ENCODE data around the gene HTR1E.
"Not testable (repeated sequence)": the region's sequence is repeated elsewhere in the genome, so short reads cannot be mapped to it uniquely, and the experiment has no call there.

The HTR1E gene

DNA sequence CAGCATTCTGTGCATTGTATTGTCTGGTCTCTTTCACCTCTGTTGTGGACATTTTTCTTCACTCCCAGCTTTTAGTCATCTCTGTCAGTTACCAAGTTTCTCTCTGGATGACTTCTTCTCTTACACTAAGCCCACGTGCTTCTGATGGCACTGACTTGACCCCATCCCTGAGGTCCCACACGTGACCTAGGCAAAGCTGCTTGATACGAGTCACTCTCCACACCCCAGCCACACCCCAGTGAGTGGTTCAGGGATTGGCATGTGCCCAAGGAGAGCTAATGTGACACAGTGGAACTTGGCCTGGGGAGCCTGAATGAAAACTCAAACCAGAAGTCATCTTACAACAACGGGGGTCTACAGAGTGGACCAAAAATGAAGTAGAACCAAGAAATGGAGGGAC is 32.2 kb downstream of the HTR1E start:
- DNase-seq (ENCODE audit: extremely low read depth in 1 of 2, low read depth in 1 of 2): no peak

GRCh38 chr6:86973088-86973487 is 35.8 kb downstream of the HTR1E start:
- no peak for DNase-seq (ENCODE audit: extremely low read depth in 1 of 2, low read depth in 1 of 2)

- no peak for DNase-seq (ENCODE audit: extremely low read depth in 1 of 2, low read depth in 1 of 2)
These were observed 40.9 kb downstream of the HTR1E start for GRCh38 chr6:86978251-86978650.

GRCh38 chr6:87001494-87001893 is 64.2 kb downstream of the HTR1E start:
- no peak for DNase-seq (ENCODE audit: extremely low read depth in 1 of 2, low read depth in 1 of 2)

- not testable (repeated sequence) for DNase-seq (ENCODE audit: extremely low read depth in 1 of 2, low read depth in 1 of 2)
These were observed 65.1 kb downstream of the HTR1E start for GRCh38 chr6:87002391-87002790.

- not testable (repeated sequence) for DNase-seq (ENCODE audit: extremely low read depth in 1 of 2, low read depth in 1 of 2)
These were observed 69.2 kb downstream of the HTR1E start for GRCh38 chr6:87006541-87006940.

GRCh38 chr6:87009581-87009980 is 72.3 kb downstream of the HTR1E start:
- not testable (repeated sequence) for DNase-seq (ENCODE audit: extremely low read depth in 1 of 2, low read depth in 1 of 2)

DNA sequence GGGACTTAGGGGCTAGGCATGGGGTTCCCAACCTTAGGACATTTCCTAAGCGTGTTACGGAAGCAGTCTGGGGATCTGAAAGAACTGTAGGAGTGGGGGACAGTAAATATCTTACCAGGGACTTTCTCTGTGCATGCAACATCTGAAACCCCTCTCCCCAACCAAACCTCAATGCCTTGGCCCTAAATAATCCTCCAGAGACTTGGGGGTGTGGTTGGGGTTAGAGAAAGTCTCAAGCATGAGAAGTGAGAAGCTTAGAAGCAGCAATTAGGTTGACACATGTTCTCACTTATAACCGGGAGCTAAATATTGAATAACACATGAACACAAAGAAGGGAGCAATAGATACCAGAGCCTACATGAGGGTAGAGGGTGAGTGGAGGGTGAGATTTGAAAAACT is 74.7 kb downstream of the HTR1E start:
- no peak for DNase-seq (ENCODE audit: extremely low read depth in 1 of 2, low read depth in 1 of 2)

DNA sequence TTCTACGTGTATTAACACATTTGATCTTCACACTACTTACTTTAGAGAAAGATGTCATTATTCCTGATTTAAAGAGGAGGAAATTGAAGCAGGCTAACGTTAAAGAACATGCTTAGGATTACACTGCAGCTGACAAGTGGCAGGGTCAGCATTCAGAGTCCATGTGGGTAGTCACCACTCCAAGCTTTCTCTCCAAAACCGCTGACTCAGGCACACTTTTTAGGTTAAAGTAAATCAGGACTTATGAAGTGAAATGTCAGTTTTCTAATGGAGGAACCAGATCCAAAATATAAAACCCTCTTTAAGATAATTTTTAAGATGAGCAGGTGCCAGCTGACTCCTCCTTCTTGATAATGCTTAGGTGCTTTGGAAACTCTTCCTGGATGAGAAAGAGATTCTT is 75.4 kb downstream of the HTR1E start:
- DNase-seq (ENCODE audit: extremely low read depth in 1 of 2, low read depth in 1 of 2): no peak

DNA sequence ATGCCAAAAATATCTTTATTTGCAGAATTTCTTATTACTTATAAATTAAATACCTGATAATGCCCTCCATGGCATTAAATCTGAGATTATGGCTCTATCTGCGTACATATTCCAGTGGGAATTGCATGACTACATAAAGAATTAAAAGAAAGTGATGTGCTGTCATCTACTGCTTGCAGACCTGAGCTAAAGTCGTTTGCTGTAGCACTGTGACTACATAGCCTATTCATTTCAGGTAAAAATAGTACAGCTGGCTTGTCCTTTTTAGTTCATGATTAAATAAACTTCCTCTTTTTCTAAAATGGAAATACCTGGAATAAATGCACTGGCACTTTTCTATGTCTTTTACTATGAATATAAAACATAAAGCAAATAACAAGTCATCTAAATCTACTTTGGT is 79.4 kb downstream of the HTR1E start:
- DNase-seq (ENCODE audit: extremely low read depth in 1 of 2, low read depth in 1 of 2): no peak

- DNase-seq (ENCODE audit: extremely low read depth in 1 of 2, low read depth in 1 of 2): no peak
These were observed 89.7 kb downstream of the HTR1E start for GRCh38 chr6:87027021-87027420.

DNA sequence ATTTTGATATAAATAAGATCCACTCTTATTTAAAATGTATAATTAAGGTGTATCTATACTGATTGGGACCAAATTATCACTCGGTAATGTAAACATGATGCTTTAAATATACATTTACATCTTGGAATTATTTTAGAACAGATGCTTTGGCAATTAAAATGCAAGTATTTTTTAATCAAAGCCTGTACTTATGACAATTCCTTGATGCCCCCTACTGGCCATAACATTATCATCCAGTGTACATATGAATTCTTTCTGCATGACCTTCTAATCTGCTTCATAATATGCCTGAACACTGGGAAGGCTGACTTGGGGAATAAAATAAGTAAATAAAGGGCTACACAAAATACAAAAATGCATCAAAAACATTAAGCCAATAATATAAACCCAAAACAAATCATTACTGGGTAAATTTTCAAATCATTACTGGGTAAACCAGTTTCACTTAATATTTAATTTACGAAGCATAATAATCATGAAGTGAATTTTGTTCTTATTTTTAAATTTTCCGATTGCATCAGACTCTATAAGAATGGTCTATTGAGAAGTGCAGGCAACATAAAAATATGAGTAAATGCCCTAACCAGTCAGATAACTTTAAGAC is 92.5 kb downstream of the HTR1E start:
- DNase-seq (ENCODE audit: extremely low read depth in 1 of 2, low read depth in 1 of 2): no peak

- no peak for DNase-seq (ENCODE audit: extremely low read depth in 1 of 2, low read depth in 1 of 2)
These were observed 103.4 kb downstream of the HTR1E start for GRCh38 chr6:87040729-87041128.

GRCh38 chr6:87045521-87046075 is 108.3 kb downstream of the HTR1E start:
- no peak for DNase-seq (ENCODE audit: extremely low read depth in 1 of 2, low read depth in 1 of 2)

DNA sequence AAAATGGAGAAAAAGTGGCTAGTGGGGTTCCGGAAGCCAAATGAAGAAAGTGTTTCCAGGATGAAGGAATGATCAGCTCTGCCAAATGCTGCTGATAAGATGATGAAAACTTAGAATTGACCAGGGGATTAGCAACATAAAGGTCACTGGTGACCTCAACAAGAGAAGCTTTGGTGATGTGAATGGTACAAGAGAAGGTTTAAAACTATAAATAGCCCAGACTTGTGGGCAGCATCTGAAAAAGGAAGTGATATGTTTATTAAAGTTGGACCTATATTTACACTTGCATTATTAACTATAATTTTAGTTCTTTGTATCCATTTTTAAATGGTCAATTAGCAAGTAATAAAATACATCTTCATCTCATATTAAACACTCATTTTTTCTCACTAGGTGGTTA is 112.5 kb downstream of the HTR1E start:
- no peak for DNase-seq (ENCODE audit: extremely low read depth in 1 of 2, low read depth in 1 of 2)

- no peak for DNase-seq (ENCODE audit: extremely low read depth in 1 of 2, low read depth in 1 of 2)
These were observed 116.0 kb downstream of the HTR1E start for GRCh38 chr6:87053312-87053711.

- no peak for DNase-seq (ENCODE audit: extremely low read depth in 1 of 2, low read depth in 1 of 2)
These were observed 117.0 kb downstream of the HTR1E start for GRCh38 chr6:87054143-87054833.

GRCh38 chr6:87059943-87060342 is 122.6 kb downstream of the HTR1E start:
- DNase-seq (ENCODE audit: extremely low read depth in 1 of 2, low read depth in 1 of 2): no peak

DNA sequence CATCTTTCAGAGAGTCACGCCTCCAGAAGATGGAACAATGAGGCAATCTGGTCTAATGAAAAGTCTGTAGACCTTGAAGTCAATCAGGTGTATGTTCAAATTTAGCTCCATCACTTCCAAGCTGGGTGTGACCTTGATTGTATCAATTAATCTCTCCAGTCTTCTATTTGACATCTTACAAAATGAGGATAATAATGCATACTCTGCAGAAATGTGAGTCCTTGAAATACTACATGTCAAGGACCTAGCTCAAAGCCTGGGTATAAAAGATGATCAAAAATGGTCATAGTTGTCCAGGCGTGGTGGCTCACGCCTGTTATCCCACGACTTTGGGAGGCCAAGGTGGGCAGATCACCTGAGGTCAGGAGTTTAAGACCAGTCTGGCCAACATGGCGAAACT is 127.8 kb downstream of the HTR1E start:
- DNase-seq (ENCODE audit: extremely low read depth in 1 of 2, low read depth in 1 of 2): no peak
